ENCODE results near the gene CFAP157.

DNA sequence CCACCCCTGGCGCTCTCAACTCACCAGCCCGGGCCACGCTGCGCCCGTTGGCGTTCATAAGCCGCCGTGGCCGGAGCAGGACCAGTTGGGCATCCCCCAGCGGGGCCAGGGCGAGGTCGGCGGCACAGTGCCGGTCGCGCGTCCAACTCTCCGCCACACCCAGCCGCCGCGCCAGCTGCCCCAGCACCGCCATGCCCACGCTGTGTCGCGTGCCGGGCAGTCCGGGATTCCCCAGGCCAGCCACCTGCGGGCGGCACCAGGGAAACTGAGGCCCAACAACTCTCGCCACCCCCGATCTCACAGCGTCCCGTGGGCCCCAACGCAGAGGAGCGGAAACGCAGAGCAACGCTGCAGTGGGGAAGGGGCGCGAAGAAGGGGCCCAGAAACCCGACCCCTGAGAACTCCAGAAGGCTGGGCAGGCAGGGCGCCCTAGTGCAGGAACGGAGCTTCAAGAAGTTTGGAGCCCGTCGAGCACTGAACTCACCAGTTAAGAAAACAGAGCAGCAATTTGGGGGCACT lies 8.2 kb downstream of the CFAP157 start:
- TF ChIP-seq, protein P1, sequence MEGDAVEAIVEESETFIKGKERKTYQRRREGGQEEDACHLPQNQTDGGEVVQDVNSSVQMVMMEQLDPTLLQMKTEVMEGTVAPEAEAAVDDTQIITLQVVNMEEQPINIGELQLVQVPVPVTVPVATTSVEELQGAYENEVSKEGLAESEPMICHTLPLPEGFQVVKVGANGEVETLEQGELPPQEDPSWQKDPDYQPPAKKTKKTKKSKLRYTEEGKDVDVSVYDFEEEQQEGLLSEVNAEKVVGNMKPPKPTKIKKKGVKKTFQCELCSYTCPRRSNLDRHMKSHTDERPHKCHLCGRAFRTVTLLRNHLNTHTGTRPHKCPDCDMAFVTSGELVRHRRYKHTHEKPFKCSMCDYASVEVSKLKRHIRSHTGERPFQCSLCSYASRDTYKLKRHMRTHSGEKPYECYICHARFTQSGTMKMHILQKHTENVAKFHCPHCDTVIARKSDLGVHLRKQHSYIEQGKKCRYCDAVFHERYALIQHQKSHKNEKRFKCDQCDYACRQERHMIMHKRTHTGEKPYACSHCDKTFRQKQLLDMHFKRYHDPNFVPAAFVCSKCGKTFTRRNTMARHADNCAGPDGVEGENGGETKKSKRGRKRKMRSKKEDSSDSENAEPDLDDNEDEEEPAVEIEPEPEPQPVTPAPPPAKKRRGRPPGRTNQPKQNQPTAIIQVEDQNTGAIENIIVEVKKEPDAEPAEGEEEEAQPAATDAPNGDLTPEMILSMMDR (IDR thresholded peaks at IDR 0.05) = no peak
- no peak for TF ChIP-seq POLR2A (IDR thresholded peaks at IDR 0.05)
